WTC11 (cell line): ENCODE measurements around the gene OSBPL9.

Experiments used
- ATF6 ChIP-seq: sonication (generic); formaldehyde crosslinking; IDR thresholded peaks from 2 replicates; pipeline ENCODE4 v1.8.1; 2023; ENCODE audit warnings: mild to moderate bottlenecking, missing genetic modification reagents
- CBFB ChIP-seq: sonication (generic); formaldehyde crosslinking; IDR thresholded peaks from 2 replicates; pipeline ENCODE4 v1.8.1; 2022; ENCODE audit warnings: mild to moderate bottlenecking, low read depth, missing genetic modification reagents
- CTCF ChIP-seq: fragments of 200-600 bp; IDR thresholded peaks from 2 replicates; pipeline ENCODE4 v1.8.0; 2022; ENCODE audit warnings: antibody characterized with exemption
- E2F5 ChIP-seq: sonication (generic); formaldehyde crosslinking; IDR thresholded peaks from 2 replicates; pipeline ENCODE4 v1.8.1; 2022; ENCODE audit warnings: mild to moderate bottlenecking, moderate library complexity, missing genetic modification reagents
- HMGXB4 ChIP-seq: sonication (generic); formaldehyde crosslinking; IDR thresholded peaks from 2 replicates; pipeline ENCODE4 v1.8.1; 2023; ENCODE audit warnings: mild to moderate bottlenecking, moderate library complexity, missing genetic modification reagents
- IRF1 ChIP-seq: sonication (generic); formaldehyde crosslinking; IDR thresholded peaks from 2 replicates; pipeline ENCODE4 v1.8.0; 2023; ENCODE audit warnings: missing genetic modification reagents
- MAX ChIP-seq: sonication (generic); formaldehyde crosslinking; IDR thresholded peaks from 2 replicates; pipeline ENCODE4 v1.8.0; 2022; ENCODE audit warnings: mild to moderate bottlenecking, missing genetic modification reagents
- NFYB ChIP-seq: sonication (generic); formaldehyde crosslinking; conservative IDR thresholded peaks from 2 replicates; pipeline ENCODE4 v1.8.0; 2022; ENCODE audit warnings: low read depth, missing genetic modification reagents
- RELA ChIP-seq: sonication (generic); formaldehyde crosslinking; IDR thresholded peaks from 2 replicates; pipeline ENCODE4 v1.8.1; 2022; ENCODE audit warnings: missing genetic modification reagents, mild to moderate bottlenecking, borderline replicate concordance
- ZBTB43 ChIP-seq: sonication (generic); formaldehyde crosslinking; IDR thresholded peaks from 2 replicates; pipeline ENCODE4 v1.8.1; 2023; ENCODE audit warnings: mild to moderate bottlenecking, missing genetic modification reagents
- ZNF416 ChIP-seq: fragments of 250-450 bp; sonication (Bioruptor Pico); IDR thresholded peaks from 2 replicates; pipeline ENCODE4 v1.9.0; 2021; ENCODE audit warnings: mild to moderate bottlenecking, inconsistent platforms

- TF ChIP-seq IRF1 (CRISPR knock-in tag) (no peak), ZBTB43 (CRISPR knock-in tag) (no peak), CTCF (no peak), MAX (no peak), ZNF416 (no peak), ATF6 (no peak), E2F5 (CRISPR knock-in tag) (no peak), HMGXB4 (CRISPR knock-in tag) (no peak), NFYB (CRISPR knock-in tag) (no peak), RELA (CRISPR knock-in tag) (no peak), CBFB (CRISPR knock-in tag) (no peak)
Measured at GRCh38 chr1:51755437-51755836, 138.5 kb downstream of the OSBPL9 start.
